SW480 (cell line): ENCODE results near the gene UBXN11.

Experiments used
- DNase-seq: peaks from one replicate; pipeline ENCODE4 v3.0.0-alpha.2; 2016; ENCODE audit warnings: low spot score

UBXN11 gene

GRCh38 chr1:26285366-26286063 lies 20.9 kb downstream of the UBXN11 start:
- peak; percentile 42 for DNase-seq

- DNase-seq, result peak; percentile 96
Observed at GRCh38 chr1:26284597-26285347, 21.7 kb downstream of the UBXN11 start.

- DNase-seq, result no peak
Observed at GRCh38 chr1:26283871-26284596, 22.4 kb downstream of the UBXN11 start.

DNA sequence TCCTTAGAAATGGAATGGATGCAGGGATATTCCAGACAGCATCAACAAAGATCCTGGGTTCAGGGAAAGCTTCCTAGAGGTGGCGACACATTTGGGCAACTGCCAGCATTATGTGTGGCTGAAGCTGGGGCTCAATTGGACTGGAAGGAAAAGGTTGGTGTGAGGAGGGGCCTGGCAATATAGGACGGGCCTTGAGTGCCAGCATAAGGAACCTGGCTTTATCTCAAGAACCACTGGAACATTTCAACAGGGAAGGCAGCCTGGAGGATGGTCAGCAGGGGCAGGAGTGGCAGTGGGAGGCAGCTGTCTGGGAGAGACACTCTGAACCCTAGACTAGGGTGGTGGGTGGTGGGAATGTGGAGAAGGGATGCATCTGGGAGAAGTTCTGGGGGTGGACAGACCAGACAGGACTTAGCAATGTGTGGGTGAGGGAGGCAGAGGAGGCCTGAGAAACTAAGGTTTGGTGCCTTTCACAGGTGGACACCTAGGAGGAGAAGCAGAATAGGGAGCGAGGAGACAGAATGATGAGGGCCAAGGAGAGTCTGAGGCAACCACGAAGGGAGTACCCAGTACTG lies 23.1 kb downstream of the UBXN11 start:
- DNase-seq, result no peak

GRCh38 chr1:26282401-26282918 lies 24.0 kb downstream of the UBXN11 start:
- DNase-seq, result no peak

GRCh38 chr1:26281971-26282370 lies 24.5 kb downstream of the UBXN11 start:
- DNase-seq, result no peak

DNA sequence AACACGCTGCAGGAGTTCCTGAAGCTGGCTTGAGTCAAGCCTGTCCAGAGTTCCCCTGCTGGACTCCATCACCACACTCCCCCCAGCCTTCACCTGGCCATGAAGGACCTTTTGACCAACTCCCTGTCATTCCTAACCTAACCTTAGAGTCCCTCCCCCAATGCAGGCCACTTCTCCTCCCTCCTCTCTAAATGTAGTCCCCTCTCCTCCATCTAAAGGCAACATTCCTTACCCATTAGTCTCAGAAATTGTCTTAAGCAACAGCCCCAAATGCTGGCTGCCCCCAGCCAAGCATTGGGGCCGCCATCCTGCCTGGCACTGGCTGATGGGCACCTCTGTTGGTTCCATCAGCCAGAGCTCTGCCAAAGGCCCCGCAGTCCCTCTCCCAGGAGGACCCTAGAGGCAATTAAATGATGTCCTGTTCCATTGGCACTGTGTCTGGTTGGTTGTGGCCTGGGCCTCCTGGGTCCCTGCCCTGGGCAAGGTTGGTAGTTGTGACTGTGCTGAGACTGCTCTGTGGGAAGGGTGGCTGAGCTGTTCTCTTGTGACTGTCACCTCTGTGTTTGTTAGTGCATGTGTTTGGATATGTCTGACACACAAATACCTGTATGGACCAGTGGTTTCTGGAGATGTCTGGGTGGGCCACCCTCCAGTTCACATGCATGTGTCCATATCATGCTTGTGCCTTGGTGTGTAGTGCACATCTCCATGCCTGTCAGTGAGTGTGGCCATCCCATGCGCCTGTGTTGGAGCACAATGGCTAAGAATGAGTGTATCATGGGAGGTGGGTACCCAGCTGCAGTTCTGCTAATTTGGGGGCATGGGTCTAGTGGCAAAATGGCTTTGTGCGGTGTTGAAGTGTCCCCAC lies 25.1 kb downstream of the UBXN11 start:
- no peak for DNase-seq

- peak; percentile 27 for DNase-seq
Observed at GRCh38 chr1:26280333-26281042, 25.9 kb downstream of the UBXN11 start.

DNA sequence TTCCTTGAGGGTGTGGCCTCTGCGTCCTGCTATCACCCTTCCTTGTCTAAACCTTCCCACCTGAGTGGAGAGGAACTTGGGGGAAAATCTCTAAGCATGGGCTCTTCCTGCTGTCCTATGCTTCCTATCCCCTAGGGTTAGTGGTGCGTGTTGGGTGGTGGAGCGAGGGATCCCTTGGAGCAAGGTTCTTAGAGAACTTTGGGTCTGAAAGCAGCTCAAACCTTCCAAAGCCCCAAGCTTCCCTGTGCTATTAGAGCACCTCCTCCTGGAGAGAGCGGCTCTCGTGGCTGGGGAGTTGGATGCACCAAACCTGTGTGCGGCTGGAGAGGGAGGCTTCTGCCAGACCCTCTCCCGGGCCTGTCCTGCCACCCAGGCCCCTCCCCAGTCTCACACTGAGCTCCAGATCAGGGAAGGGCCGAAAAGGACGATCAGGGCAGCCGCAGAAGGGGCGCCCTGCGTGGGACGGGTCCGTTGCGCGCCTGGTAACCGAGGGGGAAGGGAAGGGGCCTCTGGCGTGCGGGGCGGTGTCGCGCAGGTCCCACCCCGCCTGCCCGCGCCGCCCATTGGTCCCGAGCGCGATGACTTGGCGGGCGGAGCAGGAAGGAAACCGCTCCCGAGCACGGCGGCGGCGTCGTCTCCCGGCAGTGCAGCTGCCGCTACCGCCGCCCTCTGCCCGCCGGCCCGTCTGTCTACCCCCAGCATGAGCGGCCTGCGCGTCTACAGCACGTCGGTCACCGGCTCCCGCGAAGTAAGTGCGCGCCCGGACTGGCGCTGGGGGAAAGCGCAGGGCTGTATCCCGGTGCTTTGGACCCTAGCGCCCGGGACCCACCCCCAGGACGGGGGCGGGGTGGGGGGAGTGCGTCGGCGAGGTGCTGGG lies 26.7 kb downstream of the UBXN11 start, which contains the start of gene SH3BGRL3:
TSS of gene SH3BGRL3 (plus strand) at position 631 of the 877 bp plus-strand sequence. CDS start at position 701, 70 bp downstream.
- peak; percentile 80 for DNase-seq

GRCh38 chr1:26278724-26279455 lies 27.5 kb downstream of the UBXN11 start:
- no peak for DNase-seq

GRCh38 chr1:26278303-26278702 lies 28.1 kb downstream of the UBXN11 start:
- DNase-seq, result no peak

DNA sequence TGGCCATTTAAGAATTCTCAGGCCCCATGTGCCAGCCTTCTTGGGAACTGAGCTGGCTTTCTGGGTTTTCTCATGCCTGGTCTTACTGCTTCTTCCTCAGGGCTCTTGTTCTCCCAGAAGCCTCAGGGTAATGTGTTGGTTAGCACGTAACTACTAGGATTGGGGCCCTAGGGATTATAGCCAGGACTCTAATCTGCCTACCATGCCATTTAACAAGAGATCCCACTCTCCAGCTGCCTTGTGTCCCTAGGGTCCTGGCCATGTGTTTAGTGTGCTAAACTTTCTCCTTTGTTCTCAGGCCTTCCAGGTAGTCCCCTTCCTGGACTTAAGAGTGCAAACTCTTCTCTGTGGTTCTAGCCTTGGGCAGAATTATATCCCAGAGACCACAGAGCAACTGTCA lies 28.7 kb downstream of the UBXN11 start:
- no peak for DNase-seq

DNA sequence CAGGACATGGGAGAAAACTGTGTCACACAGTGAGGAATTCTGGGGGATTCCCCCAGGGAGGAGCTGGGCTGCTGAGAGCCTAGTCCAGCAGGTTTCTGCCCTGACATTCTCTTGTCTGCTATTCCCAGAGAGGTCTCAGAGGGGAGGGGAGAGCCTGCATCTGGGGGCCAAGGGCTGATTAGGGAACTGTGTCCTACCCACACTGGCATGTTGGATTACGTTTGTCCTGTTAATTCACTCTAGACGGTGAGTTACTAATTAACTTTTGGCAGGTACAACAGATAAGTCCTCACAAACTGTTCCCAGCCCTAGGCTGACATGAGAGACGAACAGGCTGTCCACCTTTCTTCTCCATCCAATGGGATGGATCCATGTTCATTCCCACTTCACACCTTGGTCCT lies 29.2 kb downstream of the UBXN11 start:
- DNase-seq, result no peak

DNA sequence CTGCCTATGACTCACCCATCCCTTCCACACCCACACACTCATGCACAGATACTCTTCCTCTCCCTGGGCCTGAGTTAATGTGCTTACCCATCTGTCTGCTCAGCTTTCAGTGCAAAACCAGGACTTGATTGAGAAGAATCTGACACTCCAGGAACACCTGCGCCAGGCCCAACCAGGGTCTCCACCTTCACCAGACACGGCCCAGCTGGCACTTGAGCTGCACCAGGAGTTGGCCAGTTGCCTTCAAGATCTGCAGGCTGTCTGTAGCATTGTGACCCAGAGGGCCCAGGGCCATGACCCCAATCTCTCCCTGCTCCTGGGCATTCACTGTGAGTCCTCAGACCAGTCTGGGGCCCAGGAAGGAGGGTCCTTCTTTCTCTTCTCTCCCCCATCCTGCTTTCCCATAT lies 30.0 kb downstream of the UBXN11 start:
- DNase-seq, result no peak

- peak; percentile 81 for DNase-seq
Observed at GRCh38 chr1:26275580-26276431, 30.6 kb downstream of the UBXN11 start.

GRCh38 chr1:26274801-26275425 lies 31.5 kb downstream of the UBXN11 start:
- no peak for DNase-seq

DNA sequence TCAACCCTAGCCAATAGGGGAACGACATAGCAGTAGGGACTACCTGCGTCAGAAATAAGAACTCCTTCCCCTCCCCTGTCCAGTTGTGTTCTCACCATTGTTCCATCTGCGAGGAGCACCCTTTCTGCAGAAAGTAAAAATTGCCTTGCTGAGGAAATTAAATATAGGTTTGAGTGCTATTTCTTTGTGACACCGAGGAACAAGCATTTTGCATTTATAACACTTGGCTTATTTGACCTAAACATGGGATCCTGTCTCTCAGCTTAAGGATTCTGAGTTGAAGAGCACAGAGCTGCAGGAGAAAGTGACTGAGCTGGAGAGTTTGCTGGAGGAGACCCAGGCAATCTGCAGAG lies 37.3 kb downstream of the UBXN11 start:
- no peak for DNase-seq
